ENCODE results near the gene PDGFB.

- TF ChIP-seq CTCF (IDR thresholded peaks at IDR 0.05) (no peak), POLR2A (IDR thresholded peaks at IDR 0.05) (no peak)
Observed at GRCh38 chr22:39214006-39214382, 30.8 kb downstream of the PDGFB start.
